ENCODE measurements around the gene CASKIN2. TPM values are rescaled to one million over a fixed set of nuclear protein-coding genes. Genes with fewer than 3 reads are reported as not detected.

CASKIN2 gene
- total RNA-seq, 1 experiment from 2014 or later = 30.0 TPM

DNA sequence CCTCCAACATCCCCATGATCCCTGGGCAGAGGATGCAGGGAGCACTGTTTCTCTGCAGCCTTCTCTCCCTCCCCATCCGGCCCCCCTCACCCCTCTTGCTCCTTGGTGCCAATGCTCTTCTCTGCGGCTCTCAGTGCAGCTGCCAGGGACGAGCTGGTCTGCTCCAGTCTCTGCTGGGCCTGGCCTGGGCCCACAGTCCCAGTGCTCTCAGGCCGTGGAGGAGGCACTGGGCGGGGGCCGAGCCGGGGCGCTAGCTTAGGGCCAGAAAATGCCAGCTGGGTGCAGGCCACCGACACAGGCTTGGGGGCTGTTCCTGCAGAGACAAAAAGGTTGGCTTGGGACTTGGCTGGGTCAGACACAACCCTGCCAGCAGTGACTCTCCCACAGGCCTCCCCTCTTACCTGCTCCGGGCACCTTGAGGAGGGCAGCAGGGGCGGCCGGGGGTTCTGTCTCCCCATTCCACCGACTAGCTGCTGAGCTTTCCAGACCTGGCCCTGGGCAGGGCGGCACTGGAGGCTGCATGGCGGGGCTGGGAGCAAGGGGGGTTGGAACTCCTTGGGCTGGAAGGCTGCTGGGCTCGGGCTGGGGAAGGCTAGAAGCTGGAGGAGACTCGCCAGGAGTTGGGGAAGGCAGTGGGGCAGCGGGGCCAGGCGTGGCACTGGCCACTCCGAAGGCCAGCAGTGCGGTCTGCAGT lies 13.8 kb downstream of the CASKIN2 start:
- Mint-ChIP-seq H3K36me3 (ENCODE audit: insufficient read depth, unreplicated experiment) (peaks cover 20% of the 10 kb centered on the region), H3K4me1 (ENCODE audit: low read depth, unreplicated experiment) (no peaks in the 10 kb centered on the region), H3K27ac (ENCODE audit: unreplicated experiment) (no peak overlapping the region), H3K27me3 (ENCODE audit: unreplicated experiment) (no peaks in the 10 kb centered on the region), H3K4me3 (ENCODE audit: low read depth, unreplicated experiment) (no peak overlapping the region), H3K9me3 (ENCODE audit: low read depth, unreplicated experiment) (no peaks in the 10 kb centered on the region)
- CTCF ChIA-PET = no interaction called here
- TF ChIP-seq, protein P1, sequence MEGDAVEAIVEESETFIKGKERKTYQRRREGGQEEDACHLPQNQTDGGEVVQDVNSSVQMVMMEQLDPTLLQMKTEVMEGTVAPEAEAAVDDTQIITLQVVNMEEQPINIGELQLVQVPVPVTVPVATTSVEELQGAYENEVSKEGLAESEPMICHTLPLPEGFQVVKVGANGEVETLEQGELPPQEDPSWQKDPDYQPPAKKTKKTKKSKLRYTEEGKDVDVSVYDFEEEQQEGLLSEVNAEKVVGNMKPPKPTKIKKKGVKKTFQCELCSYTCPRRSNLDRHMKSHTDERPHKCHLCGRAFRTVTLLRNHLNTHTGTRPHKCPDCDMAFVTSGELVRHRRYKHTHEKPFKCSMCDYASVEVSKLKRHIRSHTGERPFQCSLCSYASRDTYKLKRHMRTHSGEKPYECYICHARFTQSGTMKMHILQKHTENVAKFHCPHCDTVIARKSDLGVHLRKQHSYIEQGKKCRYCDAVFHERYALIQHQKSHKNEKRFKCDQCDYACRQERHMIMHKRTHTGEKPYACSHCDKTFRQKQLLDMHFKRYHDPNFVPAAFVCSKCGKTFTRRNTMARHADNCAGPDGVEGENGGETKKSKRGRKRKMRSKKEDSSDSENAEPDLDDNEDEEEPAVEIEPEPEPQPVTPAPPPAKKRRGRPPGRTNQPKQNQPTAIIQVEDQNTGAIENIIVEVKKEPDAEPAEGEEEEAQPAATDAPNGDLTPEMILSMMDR (IDR thresholded peaks at IDR 0.05; ENCODE audit: unreplicated experiment) = no peak
- DNase-seq = no peak
- TSS peak; percentile 23 for BruUV-seq (replicated peaks)
- intact Hi-C loops (cut with micrococcal nuclease; ENCODE audit: unreplicated experiment) = no loop called here

DNA sequence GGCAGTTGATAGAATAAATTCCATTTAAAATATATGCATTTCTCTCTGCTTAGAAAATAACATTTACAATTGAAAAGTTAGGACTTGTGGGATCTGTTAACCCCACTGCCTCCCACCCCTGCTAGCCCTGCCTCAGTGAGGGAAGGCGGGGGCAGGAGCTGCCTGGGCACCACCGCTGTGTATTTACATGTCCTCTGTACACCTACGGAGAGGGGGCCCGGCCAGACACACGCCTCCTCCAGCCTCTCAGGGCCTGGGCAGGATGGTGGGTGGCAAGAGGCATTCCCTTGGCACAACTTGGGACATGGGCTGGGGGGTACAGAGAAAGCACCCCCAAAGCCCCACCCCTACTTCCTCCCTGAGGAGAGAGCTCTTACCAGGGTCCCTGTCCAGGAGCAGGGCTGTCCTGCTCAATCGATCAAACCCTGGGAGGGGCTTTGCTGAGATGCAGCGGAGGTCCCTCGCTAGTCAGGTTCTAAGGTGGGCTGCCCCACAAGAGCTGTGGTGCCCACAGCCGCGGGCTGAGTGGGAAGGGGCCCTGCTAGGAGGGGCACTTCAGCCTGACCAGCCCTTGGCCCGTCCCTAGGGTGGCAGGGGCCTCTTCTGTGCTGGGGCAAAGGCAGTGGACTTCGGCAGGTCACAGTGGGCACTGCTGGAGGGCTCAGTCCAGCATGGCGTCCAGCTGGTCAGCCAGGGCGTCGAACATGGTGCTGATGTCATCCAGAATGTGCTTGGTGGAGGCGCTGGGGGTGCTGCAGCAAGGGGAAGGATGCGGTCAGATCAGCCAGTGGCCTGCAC lies 14.7 kb downstream of the CASKIN2 start:
- Mint-ChIP-seq H3K4me3 (ENCODE audit: low read depth, unreplicated experiment) (no peak overlapping the region), H3K36me3 (ENCODE audit: insufficient read depth, unreplicated experiment) (peaks cover 25% of the 10 kb centered on the region), H3K4me1 (ENCODE audit: low read depth, unreplicated experiment) (no peaks in the 10 kb centered on the region), H3K9me3 (ENCODE audit: low read depth, unreplicated experiment) (no peaks in the 10 kb centered on the region), H3K27me3 (ENCODE audit: unreplicated experiment) (no peaks in the 10 kb centered on the region), H3K27ac (ENCODE audit: unreplicated experiment) (no peak overlapping the region)
- CTCF ChIA-PET = no interaction called here
- intact Hi-C loops (cut with micrococcal nuclease; ENCODE audit: unreplicated experiment) = no loop called here
- no TSS peak for BruUV-seq (replicated peaks)
- no peak for DNase-seq
- TF ChIP-seq, protein P1 (IDR thresholded peaks at IDR 0.05; ENCODE audit: unreplicated experiment) = no peak

DNA sequence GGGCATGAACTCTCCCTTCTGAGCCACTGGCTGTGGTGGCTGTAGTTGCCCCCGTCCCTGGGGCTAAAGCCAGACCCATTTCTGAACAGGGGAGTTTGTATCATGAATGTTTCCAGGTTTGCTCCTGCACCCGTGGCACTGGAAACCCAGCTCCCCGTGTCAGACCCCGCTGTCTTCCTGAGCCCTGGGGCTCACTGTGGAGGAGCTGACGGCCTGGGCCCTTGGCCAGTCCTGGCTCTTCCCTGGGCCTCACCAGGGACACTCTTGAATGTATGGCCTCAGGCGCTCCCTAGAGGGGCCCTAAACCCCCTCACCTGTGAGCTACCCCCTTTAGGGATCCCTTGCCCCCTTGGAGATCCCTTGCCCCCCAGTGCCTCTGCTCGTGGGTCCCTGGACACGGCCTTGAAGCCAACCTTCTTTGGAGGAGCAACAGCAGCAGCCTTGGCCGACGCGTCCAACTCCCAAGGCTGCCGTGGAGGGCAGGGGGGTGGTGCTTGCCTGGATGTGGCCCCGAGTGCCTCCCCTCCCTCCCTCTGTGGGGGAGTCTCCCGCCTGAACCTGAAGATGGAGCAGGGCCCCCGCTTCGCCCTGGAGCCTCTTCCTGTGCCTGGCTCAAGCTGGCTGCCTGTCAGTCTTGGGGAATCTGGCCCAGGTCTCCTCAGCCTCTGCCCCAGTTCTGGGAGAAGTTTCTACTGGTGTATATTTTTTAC lies 15.9 kb downstream of the CASKIN2 start:
- intact Hi-C loops (cut with micrococcal nuclease; ENCODE audit: unreplicated experiment) = no loop called here
- DNase-seq = no peak
- peaks cover 22% of the 10 kb centered on the region for H3K36me3 Mint-ChIP-seq (ENCODE audit: insufficient read depth, unreplicated experiment)
- TF ChIP-seq, protein P1 (IDR thresholded peaks at IDR 0.05; ENCODE audit: unreplicated experiment) = no peak
- H3K27ac Mint-ChIP-seq (ENCODE audit: unreplicated experiment) = no peak overlapping the region
- no peaks in the 10 kb centered on the region for H3K9me3 Mint-ChIP-seq (ENCODE audit: low read depth, unreplicated experiment)
- no peaks in the 10 kb centered on the region for H3K27me3 Mint-ChIP-seq (ENCODE audit: unreplicated experiment)
- no peak overlapping the region for H3K4me3 Mint-ChIP-seq (ENCODE audit: low read depth, unreplicated experiment)
- no TSS peak for BruUV-seq (replicated peaks)
- CTCF ChIA-PET = no interaction called here
- no peaks in the 10 kb centered on the region for H3K4me1 Mint-ChIP-seq (ENCODE audit: low read depth, unreplicated experiment)

DNA sequence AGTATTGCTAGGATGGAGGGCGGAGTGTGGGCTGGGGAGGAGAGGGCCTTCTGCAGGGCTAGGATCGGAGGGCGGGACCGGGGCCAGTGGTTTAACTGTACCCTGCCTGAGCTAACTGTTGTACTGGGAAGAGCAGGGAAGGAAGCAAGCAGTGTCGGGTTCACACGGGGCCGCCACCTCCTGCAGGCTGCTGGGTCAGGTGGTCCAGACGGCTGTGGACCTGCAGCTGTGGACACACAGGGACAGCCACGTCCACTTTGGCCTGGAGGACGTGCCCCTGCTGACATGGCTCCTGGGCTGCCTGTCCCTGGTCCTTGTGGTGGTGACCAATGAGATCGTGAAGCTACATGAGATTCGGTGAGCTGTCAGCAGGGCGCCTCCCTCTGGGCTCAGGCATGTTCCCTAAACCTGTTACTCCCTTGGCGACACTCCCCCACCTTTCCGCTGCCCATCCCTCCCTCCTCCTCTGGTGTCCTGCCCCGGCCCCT lies 16.6 kb downstream of the CASKIN2 start:
- intact Hi-C loops (cut with micrococcal nuclease; ENCODE audit: unreplicated experiment) = no loop called here
- no peak overlapping the region for H3K27ac Mint-ChIP-seq (ENCODE audit: unreplicated experiment)
- no peak for DNase-seq

More for the DNA sequence above, 16.6 kb downstream of the CASKIN2 start:
- H3K4me3 Mint-ChIP-seq (ENCODE audit: low read depth, unreplicated experiment) = no peak overlapping the region
- TF ChIP-seq, protein P1 (IDR thresholded peaks at IDR 0.05; ENCODE audit: unreplicated experiment) = no peak
- H3K36me3 Mint-ChIP-seq (ENCODE audit: insufficient read depth, unreplicated experiment) = peaks cover 22% of the 10 kb centered on the region
- CTCF ChIA-PET = no interaction called here
- H3K4me1 Mint-ChIP-seq (ENCODE audit: low read depth, unreplicated experiment) = no peaks in the 10 kb centered on the region
- no peaks in the 10 kb centered on the region for H3K9me3 Mint-ChIP-seq (ENCODE audit: low read depth, unreplicated experiment)
- BruUV-seq (replicated peaks) = no TSS peak
- H3K27me3 Mint-ChIP-seq (ENCODE audit: unreplicated experiment) = no peaks in the 10 kb centered on the region
